ENCODE results near the gene GPC5.

GPC5 gene

GRCh38 chr13:91544723-91545122, 146.3 kb downstream of the GPC5 start:
- FAIRE-seq = no peak

GRCh38 chr13:91546900-91547299, 148.5 kb downstream of the GPC5 start:
- no peak for FAIRE-seq

- FAIRE-seq = no peak
Observed at GRCh38 chr13:91553584-91553983, 155.2 kb downstream of the GPC5 start.

DNA sequence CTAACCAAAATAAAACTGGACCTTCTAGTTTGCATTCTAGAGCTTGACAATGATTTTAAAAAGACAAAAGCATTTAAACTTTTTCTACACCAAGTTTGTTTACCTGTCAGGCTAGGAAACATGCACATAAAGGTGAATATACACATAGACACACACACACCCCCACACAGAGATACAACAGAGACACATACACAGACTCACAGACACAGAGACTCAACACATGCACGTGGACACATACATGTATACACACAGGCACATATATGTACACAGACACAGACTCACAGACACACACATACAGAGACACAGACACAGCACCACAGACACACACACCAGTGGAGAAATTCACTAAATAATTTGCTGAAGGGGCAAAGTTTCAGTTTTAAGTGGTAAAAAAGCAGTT, 155.7 kb downstream of the GPC5 start:
- FAIRE-seq = no peak

GRCh38 chr13:91557328-91558090, 159.1 kb downstream of the GPC5 start:
- FAIRE-seq = no peak

DNA sequence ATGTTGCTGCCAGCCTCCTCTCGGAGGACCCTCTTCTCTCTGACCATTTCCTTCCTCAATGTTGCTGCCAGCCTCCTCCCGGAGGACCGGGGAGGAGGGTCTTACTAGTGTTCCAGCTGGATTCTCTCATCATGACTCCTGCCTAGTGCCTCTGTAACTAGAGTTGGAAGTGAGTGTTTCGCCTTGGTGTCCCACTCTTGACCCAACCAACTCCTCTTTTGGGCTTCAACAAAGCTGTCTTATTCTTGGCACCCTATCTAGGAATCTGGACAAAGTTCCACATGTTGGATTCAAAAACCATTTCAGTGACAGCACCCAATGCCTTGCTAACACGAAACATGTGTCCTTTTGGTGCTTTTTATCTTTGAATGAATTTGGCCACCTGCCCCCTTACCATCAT, 165.4 kb downstream of the GPC5 start:
- FAIRE-seq = no peak

- FAIRE-seq = no peak
Observed at GRCh38 chr13:91564396-91564795, 166.0 kb downstream of the GPC5 start.

DNA sequence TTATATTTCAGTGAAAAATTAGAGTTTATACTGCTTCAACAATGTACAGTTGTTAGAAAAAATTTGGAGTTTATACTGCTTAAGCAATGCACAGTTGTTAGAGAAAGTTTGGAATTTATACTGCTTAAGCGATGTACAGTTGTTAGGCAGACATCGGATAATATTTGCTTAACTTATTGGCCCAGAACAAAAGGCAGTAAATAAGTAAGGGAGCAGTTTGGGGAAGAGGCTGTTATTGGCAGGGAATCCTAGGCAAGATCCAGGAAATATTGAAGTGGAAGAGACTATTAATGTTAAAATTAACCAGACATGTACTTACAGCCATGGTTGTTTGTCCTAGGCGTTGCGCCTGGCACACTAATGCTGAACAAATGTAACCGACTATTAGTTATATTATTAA, 166.9 kb downstream of the GPC5 start:
- no peak for FAIRE-seq

- no peak for FAIRE-seq
Observed at GRCh38 chr13:91567485-91568207, 169.2 kb downstream of the GPC5 start.

- FAIRE-seq = peak; percentile 27
Observed at GRCh38 chr13:91571681-91572080, 173.3 kb downstream of the GPC5 start.

DNA sequence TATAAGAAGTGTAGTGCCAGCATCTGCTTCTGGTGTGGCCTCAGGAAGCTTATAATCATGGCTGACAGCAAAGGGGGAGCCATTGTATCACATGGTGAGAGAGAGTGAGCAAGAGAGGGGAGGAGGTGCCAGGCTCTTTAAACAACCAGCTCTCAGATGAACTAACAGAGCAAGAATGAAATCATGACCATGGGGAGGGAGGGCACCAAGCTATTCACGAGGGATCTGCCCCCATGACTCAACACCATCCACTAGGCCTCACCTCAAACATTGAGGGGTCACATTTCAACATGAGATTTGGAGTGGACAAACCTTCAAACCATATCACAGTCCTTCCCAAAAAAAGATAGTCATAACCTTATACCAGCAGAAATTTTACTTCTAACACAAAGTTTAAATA, 174.0 kb downstream of the GPC5 start:
- FAIRE-seq = no peak

- FAIRE-seq = no peak
Observed at GRCh38 chr13:91572944-91573598, 174.7 kb downstream of the GPC5 start.

GRCh38 chr13:91574766-91575165, 176.3 kb downstream of the GPC5 start:
- no peak for FAIRE-seq

DNA sequence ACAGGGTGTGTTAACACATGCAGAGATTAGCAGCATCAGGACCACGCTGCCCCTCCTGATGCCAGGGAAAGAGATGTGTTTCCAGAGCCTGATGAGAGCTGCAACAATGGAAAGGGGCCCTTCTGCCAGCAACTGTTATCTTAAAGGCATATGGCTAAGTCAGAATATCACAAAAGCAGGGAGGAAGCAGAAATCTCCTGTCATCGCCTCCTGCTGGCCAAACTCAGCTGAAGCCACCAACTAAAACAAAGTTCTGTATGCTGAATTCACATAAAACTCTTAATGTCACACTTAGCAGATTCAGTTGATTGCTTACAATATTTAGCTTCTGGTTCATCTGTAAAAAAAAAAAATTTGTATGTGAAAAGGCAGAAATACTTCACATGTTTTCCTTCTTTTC, 178.2 kb downstream of the GPC5 start:
- no peak for FAIRE-seq

- FAIRE-seq = no peak
Observed at GRCh38 chr13:91579320-91579719, 180.9 kb downstream of the GPC5 start.

DNA sequence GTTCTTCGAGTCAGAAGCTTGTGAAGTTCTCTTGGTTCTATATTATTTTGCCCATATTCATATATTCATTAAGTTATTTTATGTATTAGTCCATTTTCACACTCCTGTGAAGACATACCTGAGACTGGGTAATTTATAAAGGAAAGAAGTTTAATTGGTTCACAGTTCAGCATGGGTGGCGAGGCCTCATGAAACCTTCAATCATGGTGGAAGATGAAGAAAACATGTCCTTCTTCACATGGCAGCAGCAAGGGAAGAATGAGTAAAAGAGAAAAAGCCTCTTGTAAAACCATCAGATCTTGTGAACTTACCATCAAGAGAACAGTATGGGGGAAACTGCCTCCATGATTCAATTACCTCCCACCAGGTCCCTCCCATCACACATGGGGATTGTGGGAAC, 182.3 kb downstream of the GPC5 start:
- no peak for FAIRE-seq

DNA sequence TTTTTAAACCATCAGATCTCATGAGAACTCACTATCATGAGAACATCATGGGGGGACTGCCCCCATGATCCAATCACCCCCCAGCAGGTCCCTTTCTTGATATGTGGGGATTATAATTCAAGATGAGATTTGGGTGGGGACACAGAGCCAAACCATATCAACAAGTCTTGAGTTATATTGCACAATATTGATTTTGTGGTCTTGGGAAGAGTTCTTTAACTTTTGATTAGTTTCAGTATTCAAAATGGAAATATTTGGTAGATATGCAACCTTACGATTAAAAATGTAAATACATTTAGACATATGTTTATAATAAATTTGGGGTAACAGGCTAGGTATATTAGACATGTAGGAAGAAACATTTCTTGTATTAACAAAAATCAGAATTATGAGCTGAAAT, 188.2 kb downstream of the GPC5 start:
- FAIRE-seq = no peak

- FAIRE-seq = no peak
Observed at GRCh38 chr13:91588541-91588940, 190.1 kb downstream of the GPC5 start.

GRCh38 chr13:91592056-91593014, 193.9 kb downstream of the GPC5 start:
- no peak for FAIRE-seq

DNA sequence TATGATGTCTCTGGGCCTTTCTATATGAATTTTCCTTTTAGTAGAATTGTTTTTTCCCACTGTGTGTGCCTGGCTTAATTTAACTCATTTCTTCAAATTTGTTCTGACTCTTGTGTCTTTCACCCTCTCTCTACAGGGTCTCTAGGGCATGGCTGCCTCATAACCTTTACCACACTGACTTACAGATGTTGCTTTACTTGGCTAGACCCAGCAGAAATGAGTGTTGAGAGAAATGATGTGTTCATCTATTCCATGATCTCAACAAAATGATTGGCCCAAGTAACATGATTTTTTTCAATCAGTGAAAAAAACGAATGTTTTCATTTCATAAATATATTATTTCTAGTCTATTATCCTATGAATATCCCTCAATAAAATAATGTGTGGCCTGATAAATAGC, 195.0 kb downstream of the GPC5 start:
- FAIRE-seq = no peak

DNA sequence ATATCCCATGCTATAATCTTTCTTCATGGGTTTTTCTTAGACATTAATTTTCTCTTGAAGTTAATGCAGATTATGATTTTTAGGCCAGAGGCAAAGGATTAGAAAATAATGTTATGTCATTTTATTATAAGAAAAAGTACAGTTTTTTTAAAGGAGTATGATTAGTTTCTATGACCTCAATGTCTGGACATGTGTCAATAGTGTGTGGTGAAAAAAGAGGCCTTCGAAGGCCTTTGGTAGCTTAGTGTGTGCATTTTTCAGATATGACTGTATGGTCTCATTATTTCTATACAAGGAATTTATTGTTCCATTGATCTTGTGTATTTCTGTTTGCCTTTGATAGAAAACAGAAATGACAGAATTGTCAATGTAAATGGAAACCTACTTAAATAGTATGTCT, 195.6 kb downstream of the GPC5 start:
- FAIRE-seq = no peak

- FAIRE-seq = no peak
Observed at GRCh38 chr13:91595677-91596076, 197.3 kb downstream of the GPC5 start.

DNA sequence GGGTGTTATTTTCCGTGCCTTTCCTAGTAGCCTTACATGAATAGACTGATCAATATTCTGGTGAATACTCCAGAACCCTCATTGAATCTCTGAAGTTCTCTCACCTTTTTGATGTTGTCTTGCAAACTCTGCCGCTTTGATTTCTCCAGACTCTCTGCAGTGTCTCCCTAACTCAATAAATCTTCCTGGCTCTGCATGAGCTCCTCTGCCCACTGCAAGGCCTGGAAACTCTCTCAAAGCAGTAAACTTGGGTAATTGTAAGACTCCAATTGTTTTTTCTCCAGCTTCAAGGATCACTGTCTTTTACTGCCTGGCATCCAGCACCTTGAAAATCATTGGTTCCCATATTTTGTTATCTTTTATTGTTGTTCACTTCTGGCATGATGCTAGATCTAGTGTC, 198.4 kb downstream of the GPC5 start:
- no peak for FAIRE-seq
